Astrocyte (in vitro differentiated cells and primary cell): ENCODE data around the gene ANKRD63.

ENCODE experiments used
- EZH2 ChIP-seq: IDR thresholded peaks from 2 replicates; pipeline ENCODE4 v1.6.1; 2012; ENCODE audit warnings: mild to moderate bottlenecking, low read length, inconsistent platforms; ENCODE audit not compliant: insufficient read depth
- TF ChIP-seq, protein P1 (sequence below): IDR thresholded peaks from 2 replicates; pipeline ENCODE4 v1.5.1; 2011; ENCODE audit warnings: low read depth, mild to moderate bottlenecking, inconsistent platforms, low read length, moderate library complexity; ENCODE audit not compliant: insufficient read depth

DNA sequence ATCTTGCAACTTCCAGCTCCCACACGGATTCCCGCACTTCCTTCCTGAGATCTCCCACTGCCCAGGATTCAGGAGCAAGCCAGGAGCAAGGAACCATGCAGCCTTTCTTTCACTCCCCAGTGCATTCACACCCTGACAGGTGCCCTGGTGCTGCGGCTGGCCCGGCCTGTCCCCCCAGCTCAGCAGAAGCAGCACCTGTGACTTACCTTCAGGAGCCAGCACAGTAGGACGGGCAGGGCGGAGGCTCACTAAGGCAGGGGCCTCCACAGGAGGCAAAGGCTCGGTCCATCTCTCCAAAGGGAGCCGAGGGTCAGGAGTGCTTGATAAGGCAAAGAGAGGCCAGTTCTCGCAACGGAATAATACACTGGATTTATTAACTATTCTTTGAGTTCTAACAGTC lies 4.8 kb downstream of the ANKRD63 start:
- TF ChIP-seq, protein P1, sequence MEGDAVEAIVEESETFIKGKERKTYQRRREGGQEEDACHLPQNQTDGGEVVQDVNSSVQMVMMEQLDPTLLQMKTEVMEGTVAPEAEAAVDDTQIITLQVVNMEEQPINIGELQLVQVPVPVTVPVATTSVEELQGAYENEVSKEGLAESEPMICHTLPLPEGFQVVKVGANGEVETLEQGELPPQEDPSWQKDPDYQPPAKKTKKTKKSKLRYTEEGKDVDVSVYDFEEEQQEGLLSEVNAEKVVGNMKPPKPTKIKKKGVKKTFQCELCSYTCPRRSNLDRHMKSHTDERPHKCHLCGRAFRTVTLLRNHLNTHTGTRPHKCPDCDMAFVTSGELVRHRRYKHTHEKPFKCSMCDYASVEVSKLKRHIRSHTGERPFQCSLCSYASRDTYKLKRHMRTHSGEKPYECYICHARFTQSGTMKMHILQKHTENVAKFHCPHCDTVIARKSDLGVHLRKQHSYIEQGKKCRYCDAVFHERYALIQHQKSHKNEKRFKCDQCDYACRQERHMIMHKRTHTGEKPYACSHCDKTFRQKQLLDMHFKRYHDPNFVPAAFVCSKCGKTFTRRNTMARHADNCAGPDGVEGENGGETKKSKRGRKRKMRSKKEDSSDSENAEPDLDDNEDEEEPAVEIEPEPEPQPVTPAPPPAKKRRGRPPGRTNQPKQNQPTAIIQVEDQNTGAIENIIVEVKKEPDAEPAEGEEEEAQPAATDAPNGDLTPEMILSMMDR = no peak
- TF ChIP-seq EZH2 = no peak
